Measurements from ENCODE around the gene KRT5. TPM values are rescaled to one million over a fixed set of nuclear protein-coding genes. Genes with fewer than 3 reads are reported as not detected.
A peak's percentile ranks its signal among the peaks of the same experiment; 100 is the strongest.

Gene KRT5
- total RNA-seq, 6 experiments from 2014 or later = 0.66 TPM; not detected in 5

GRCh38 chr12:52525661-52526499, 5.7 kb upstream of the KRT5 start:
- ATAC-seq (no peak), DNase-seq (peak in 1 of 3 donors; percentile 16)
- Histone ChIP-seq H3K4me1 (no peaks in the 10 kb centered on the region), H3K27ac (no peak overlapping the region), H3K36me3 (no peaks in the 10 kb centered on the region), H3K27me3 (no peaks in the 10 kb centered on the region), H3K4me3 (no peak overlapping the region), H3K9me3 (no peaks in the 10 kb centered on the region)
- WGBS (ENCODE audit: insufficient coverage, low coverage, low lambda C conversion rate, missing lambda C conversion rate) = 76% methylated on average over 7 of the region's 13 CpGs
- intact Hi-C loops (cut with DNase I) = no loop called here
- TF ChIP-seq POLR2A (IDR thresholded peaks at IDR 0.05) (no peak), CTCF (IDR thresholded peaks at IDR 0.05) (no peak)

GRCh38 chr12:52524898-52525591, 4.9 kb upstream of the KRT5 start:
- Histone ChIP-seq H3K9me3 (no peaks in the 10 kb centered on the region), H3K27ac (no peak overlapping the region), H3K4me3 (no peak overlapping the region), H3K36me3 (no peaks in the 10 kb centered on the region), H3K4me1 (no peaks in the 10 kb centered on the region), H3K27me3 (no peaks in the 10 kb centered on the region)
- TF ChIP-seq POLR2A (IDR thresholded peaks at IDR 0.05) (no peak), CTCF (IDR thresholded peaks at IDR 0.05) (no peak)
- ATAC-seq (no peak), DNase-seq (peak in 1 of 3 donors; percentile 31)
- intact Hi-C loops (cut with DNase I) = no loop called here
- WGBS (ENCODE audit: insufficient coverage, low coverage, low lambda C conversion rate, missing lambda C conversion rate) = 80% methylated on average over 3 of the region's 5 CpGs

GRCh38 chr12:52524241-52524897, 4.2 kb upstream of the KRT5 start:
- H3K27ac ChIP-seq = no peak overlapping the region
- 55% methylated on average over 2 of the region's 6 CpGs for WGBS (ENCODE audit: insufficient coverage, low coverage, low lambda C conversion rate, missing lambda C conversion rate)
- peak in 1 of 3 donors; percentile 22 for DNase-seq
- H3K4me1 ChIP-seq = no peaks in the 10 kb centered on the region
- ATAC-seq = no peak
- no peaks in the 10 kb centered on the region for H3K27me3 ChIP-seq
- TF ChIP-seq POLR2A (IDR thresholded peaks at IDR 0.05) (no peak), CTCF (IDR thresholded peaks at IDR 0.05) (no peak)
- no peaks in the 10 kb centered on the region for H3K9me3 ChIP-seq
- H3K4me3 ChIP-seq = no peak overlapping the region
- no peaks in the 10 kb centered on the region for H3K36me3 ChIP-seq
- intact Hi-C loops (cut with DNase I) = no loop called here

GRCh38 chr12:52523824-52524223, 3.6 kb upstream of the KRT5 start:
- no peaks in the 10 kb centered on the region for H3K9me3 ChIP-seq
- WGBS (ENCODE audit: insufficient coverage, low coverage, low lambda C conversion rate, missing lambda C conversion rate) = 90% methylated on average over 2 of the region's 4 CpGs
- no peak overlapping the region for H3K4me3 ChIP-seq
- no peaks in the 10 kb centered on the region for H3K27me3 ChIP-seq
- no peaks in the 10 kb centered on the region for H3K36me3 ChIP-seq
- TF ChIP-seq POLR2A (IDR thresholded peaks at IDR 0.05) (no peak), CTCF (IDR thresholded peaks at IDR 0.05) (no peak)
- DNase-seq (peak in 1 of 3 donors; percentile 25), ATAC-seq (no peak)
- intact Hi-C loops (cut with DNase I) = no loop called here
- no peak overlapping the region for H3K27ac ChIP-seq
- H3K4me1 ChIP-seq = no peaks in the 10 kb centered on the region

All from right lobe of liver (tissue), 6 donors.